GDM1 (cell line): Measurements from ENCODE around the gene SCIN.
"Not testable (repeated sequence)": the region's sequence is repeated elsewhere in the genome, so short reads cannot be mapped to it uniquely, and the experiment has no call there.

ENCODE experiments used
- DNase-seq: peaks from one replicate; lab custom pipeline; 2025; lab: John Stamatoyannopoulos, UW

SCIN gene

DNA sequence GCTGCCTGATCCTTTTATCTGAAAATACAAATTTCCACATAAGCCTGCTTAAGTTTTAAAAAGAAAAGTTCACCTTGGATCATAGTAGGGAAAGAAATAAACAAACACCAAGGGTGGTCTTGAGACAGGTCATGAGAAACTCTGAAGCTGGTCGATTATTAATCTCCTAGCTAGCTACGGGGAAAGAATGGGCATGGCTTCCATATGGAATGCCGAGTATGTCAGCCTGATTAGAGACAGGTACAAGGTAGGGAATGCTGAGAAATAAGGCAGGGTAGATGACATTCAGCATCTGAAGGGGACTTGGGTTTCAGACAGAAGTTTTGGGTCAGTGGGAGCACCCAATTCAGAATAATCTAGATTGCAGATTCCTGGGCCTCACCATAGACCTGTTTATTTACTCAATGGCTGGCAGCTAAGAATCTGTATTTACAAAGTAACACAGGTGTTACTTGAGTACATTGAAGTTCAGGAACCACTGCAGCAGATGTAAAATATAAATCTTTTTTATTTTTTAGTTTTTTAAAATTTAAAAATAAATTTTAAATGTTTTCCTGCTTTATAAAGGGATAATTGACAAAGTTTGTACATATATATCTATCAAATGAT, 49.0 kb downstream of the SCIN start:
- DNase-seq, result no peak

DNA sequence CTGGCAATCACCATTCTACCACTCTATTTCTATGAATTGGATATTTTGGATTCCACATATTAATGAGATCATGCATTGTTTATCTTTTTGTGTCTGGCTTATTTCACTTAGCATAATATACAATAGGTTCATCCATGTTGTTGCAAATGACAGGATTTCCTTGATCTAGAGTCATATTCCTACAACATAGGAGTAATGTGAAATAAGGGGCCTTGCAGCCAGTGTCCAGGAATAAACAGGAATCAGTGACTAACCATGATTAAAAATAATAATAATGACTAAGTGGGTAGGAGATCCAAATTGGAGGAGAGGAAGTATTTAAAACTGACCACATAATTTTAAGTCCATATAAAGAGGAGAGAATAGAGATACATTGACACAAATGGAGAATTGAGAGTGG, 49.9 kb downstream of the SCIN start:
- no peak for DNase-seq

DNA sequence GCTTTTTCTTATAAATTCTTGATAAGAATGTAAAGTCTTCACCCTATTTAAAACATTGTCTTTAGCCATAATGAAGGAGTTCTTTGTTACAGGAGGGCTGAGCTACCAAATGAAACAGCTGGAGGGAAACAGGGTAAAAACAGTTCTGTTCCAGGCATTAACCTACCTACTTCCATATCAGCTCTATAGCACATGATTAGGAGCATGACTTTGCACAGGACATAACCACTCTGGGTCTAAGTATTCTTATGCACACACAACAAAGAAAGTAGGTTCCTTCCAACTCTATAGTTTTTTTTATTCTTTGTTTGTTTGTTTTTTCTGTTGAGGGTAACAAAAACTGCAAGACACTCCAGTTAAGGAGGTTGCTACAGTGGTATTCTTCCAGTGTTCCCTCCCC, 52.7 kb downstream of the SCIN start:
- no peak for DNase-seq

DNA sequence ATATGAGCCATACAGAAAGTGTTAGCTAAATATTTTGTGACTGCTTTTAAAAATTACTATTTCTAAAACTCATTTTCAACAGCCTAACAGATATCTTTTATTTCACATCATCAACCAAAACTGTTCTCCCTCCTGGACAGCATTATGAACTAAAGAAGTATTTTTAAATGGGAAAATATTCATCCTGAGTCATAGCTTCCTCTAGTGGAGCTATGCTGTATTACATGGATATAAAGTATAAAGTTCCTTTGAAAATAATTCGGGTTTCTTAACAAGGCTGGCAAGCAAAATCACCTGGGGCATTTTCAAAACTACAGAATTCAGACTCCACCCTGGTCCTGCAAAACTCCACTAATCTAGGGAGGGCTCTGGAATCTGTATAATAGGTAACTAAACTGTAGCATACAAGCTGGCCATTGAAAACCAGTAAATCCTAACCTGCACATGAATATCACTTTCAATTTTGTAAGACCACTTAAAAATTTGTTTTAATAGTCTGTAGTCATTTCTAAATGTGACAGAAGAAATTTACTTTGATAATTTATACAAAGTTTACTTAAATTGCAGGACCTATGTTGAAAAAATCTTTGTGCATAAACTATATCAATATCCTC, 53.5 kb downstream of the SCIN start:
- no peak for DNase-seq

DNA sequence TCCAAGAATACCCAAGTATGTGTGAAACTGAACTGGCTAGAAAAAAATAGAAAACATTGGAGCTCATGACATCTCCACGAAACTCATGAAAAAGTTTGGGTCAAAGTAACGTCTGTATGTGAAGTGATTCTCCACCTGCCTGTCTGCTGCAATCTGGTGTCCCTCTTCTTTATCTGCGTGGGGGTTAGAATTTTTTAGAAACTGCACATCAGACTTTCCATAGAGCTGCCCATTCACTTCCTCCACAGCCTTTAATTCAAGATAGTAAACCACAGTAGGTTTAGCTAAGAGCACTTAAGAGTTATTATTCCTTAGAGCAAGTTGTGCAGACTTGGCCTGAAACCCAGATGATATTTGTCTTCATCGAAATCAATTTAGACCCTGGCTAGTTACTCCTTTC, 55.3 kb downstream of the SCIN start:
- no peak for DNase-seq

DNA sequence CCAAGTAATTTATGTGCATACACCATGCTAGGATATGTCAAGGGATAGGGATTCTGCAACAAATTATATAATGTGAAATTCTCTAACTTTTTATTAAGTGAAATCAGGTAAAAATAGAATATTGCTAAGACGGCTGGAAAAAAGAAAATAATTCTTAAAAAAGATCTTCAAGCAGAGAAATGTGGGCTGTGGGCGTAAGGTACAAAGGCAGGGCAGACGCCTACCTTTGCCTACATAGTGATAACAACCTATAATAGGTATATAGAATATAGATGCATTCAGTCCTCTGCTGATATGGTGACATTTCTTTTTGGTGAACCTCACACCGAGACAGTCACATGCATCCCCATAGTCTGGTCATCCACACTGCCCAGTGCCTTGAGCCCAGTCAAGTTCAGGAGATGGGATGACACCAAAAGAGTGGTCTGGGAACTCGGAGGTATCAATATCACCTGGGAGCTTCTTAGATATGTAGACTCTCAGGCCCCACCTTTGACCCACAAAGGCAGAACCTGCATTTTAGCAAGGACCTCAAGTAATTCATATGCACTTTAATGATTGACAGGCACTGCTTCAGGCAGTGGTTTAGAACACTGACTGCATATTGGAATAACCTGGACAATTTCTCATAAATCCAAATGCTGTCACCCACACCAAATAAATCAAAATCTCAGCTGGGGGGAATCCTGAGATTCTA, 59.4 kb downstream of the SCIN start:
- no peak for DNase-seq

DNA sequence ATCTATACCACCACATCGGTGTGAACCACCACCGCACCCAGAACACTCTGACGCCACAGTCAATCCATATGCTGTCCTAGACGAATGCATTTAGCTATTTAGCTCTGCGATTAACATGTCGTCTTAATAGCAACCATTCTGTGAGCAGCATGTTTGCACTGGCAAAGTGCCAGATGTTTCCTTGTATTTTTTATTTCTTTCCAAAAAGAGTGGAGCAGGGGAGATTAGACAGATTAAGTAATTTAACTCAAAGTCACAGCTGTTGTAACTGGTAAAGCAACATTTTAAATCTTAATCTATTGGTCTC, 59.9 kb downstream of the SCIN start:
- no peak for DNase-seq

DNA sequence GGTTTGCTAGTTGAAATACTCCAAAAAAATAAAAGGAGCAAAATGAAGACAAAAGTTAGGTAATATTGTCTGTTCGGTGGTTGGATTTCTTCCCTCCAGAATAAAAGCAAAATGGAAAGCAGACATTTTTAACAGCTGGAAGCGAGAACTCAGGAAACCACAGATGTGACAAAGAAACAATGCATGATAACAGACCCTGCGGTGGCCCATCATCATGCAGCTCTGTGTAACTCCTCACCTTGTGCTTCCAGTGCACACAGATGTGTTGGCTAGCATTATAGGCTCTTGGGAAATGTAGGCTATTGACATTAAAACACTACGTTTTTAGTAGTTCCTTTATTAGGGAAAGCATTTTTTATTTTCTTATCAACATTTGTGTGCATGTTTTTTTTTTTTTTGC, 63.1 kb downstream of the SCIN start:
- no peak for DNase-seq

DNA sequence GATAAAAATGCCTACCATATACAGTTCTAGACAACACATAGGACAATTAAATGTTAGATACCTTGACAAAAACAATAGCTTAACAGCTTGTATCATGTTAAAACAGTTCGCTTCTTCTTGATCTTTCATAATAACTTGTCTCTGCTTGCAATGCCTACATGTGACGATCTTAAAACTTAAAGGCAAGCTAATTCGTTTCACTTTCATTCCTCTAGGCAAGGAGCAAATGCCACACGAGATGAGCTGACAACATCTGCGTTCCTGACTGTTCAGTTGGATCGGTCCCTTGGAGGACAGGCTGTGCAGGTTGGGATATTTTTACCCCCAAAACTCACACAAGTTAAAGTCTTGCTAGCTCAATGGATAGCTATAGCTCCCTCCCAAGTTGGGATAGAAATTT, 65.3 kb downstream of the SCIN start:
- peak; percentile 3 for DNase-seq

DNA sequence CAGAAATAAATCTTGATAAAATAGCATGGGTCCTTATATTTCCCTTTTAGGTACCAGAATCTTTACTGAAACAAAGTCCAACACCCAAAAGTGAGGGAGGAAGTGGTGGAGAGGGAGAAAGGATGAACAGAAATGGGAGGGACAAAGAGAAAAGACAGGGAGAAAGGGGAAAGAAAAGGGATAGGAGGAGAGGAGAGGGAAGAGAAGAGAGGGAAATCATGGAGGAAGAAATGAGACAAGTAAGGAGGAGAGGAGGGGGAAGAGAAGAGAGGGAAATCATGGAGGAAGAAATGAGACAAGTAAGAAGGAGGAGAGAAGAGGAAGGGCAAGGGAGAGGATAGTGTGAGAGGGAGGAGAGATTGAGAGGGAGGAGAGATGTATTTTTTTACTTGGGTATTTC, 66.8 kb downstream of the SCIN start:
- DNase-seq, result no peak

DNA sequence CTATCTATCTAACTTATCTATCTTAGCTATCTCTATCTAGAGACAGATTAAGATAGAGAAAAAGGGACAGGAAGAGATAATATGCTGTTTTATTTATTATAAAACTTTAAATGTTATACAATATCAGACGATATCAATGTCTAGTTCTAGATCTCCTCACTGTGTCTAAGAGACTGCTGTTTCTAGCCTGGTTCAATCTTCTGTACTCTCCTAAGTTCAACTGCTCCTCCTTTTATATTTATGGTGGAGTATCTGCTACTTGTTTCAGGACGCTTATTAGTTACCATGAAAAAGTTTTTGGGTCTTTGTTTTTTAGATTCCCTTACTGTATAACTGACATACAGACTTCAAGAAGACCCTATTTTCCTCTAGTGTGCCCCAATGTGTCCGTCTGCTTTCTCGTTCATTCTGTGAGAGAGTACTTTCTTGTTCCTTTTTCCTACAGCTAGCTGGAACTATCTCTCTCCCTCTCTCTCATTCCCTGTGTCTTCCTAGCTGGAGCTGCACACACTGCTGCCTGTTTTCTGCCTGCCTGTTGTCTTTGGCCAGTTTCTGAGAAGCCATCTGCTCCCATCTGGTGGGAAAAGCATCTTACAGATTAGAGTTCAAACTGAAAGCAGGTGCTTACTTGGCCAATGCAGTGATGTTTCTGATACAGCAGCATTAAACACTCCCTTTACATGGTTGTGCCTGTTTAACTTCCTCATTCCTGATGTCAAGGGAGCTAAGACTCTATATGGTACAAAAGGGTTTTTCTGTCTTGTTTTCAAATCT, 67.5 kb downstream of the SCIN start:
- DNase-seq, result peak; percentile 34

DNA sequence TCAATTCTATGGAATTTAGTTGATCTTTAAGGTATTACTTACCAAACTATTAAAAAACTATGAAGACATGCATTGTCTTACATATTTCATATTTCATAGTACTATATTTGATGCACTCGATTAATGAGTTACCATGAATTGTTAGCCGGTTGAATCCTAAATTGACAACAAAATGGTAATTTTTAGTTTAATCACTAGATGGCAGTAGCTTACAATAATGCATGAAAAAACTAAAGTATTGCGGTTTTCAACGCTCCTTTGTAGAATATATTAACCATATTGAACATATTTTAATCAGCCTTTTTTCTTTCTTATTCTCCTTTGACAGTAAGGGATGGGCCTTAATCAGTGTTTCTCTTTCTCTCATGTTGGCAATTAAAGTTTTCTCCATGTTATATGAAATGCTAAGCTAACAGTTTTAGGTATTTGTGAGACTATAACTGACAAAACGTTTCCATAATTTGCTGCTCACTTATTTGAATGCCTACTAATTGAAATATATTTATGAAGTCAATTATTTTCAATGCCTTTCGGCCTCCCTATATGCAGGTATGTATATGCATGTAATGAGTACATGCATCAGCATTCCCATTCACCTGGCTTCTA, 68.4 kb downstream of the SCIN start:
- DNase-seq, result no peak

DNA sequence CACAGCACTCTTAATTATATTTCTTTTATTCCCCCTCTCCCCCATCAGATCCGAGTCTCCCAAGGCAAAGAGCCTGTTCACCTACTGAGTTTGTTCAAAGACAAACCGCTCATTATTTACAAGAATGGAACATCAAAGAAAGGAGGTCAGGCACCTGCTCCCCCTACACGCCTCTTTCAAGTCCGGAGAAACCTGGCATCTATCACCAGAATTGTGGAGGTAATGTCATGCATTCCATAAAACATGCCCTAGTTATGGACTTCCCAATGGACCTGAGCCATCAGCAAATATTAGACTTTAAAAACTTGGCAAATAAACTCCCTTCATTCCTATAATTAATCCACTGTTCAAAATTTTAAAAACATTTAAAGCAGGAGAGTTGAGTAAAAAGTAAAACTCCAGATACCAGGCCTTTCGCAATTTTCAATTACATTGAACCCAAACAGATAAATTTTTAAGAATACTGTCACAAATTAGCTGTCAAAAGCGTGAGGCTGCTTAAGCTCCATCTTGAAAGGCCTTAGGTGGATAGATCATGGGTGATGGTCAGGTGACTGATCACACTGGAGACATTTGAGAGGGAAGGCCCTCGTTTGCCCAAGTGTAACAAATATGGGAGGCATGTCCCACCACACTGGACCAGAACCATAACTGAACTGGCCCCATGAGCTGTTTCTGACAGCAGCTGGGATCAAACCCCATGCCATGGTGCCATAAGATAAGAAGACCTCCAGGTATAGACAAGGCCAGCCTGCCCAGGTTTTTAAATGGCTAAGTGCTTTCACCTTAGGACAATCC, 70.0 kb downstream of the SCIN start:
- no peak for DNase-seq

DNA sequence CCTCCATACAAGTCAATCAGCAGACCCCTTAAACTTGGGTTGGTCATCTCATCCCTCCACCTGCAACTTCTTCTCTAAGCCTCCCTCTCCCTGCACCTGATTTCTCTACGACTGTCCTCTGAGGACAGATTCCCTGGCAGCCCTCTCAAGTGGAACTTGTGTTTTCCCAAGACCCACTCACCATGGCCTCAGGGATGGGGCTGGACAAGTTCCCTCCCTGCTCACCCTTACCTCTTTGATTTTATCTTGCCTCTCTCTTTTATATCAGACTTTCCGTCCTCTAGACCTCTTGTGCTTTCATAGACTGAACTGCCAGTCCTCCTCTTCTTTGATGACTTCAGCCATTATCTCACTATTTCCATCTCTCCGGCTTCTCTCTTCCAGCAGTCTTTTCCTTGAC, 70.7 kb downstream of the SCIN start:
- no peak for DNase-seq

DNA sequence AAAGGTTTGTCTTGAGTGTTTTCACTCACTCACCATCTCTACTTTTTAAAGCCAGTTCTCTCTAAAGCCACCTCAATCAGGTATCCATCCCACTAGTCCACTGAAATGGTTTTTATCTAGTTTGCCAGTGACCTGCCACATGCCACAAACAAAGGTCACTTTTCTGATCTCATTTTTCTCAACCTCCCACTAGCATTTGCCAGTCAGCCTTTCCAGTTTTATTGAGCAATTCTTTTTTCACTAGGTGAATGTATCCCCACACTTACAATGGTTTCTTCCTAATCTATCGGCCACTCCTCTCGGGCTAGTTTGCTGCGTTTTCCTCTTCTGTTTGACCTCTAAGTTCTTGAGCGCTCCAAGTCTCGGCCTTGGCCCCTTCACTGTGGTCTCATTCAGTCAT, 72.0 kb downstream of the SCIN start:
- DNase-seq, result no peak

DNA sequence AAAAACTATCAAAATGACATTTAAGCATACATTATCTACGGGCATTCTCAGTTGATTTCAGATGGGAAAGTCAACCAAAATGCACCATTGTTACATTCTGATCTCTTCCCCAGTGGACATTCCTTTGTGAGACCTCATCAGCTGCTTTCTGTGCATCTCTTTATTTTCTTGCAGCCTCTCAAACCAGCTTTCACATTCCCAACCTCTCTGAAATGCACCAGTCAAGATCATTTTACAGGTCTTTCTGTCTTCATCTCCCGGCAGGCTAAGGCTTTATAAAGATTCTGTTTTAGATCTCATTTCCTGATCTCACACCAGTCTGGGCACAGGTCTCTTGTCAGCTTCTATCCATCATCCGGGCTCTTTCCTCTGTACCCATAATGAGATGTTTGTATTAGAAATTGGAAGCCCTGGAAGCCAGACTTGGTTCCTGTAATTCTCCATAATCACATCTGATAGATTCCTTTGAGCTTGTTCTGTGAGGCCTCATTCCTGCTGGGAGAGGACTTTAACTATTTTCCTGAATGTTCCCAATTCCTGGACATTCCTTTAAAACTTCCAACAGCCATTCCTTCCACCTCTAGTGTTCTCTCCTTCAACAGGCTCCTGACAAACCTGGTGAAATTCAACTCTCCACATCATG, 72.6 kb downstream of the SCIN start:
- no peak for DNase-seq

DNA sequence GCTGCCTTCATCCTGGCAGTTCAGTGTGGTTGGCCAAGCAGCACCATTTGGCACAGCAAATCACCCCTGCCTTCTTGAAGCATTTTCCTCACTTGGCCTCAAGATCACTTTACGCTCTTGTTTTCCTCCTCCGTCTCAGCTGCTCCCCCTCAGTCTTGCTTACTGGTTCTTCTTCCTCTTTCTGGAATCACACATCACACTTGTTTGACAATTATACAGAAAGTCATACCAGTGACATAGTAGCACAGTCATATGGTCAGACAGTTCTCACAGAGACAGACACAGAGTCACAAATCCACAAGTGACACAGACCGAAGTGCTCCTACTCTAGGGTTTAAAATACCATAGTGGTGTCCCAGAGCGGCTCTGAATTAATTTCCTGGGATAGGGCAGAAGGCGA, 73.1 kb downstream of the SCIN start:
- peak; percentile 39 for DNase-seq

DNA sequence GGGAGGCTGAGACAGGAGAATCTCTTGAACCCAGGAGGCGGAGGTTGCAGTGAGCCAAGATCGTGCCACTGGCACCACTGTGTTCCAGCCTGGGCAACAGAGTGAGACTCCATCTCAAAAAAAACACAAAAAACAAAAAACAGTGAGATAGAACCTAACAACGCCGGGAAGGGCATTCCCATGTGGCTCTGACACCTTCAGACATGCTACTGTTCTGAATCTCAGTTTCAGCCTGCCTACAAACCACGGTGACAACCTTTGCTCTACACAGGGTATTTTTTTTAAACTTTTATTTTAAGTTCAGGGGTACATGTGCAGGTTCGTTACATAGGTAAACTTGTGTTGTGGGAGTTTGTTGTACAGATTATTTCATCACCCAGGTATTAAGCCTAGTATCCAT, 74.7 kb downstream of the SCIN start:
- not testable (repeated sequence) for DNase-seq

DNA sequence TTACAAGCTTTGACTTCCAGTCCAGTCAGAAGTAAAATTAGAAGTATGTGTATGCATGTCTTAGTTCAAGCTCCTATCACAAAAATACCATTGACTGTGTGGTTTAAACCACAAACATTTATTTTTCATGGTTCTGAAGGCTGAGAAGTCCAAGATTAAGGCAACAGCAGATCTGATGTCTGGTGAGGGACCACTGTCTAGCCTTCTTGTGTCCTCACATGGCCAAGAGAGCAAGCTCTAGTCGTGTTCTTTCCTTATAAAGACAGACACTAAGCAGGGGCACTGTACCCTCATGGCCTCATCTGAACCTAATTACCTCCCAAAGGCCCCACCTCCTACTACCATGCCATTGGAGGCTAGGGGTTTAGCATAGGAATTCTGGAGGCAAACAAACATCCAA, 75.6 kb downstream of the SCIN start:
- no peak for DNase-seq

DNA sequence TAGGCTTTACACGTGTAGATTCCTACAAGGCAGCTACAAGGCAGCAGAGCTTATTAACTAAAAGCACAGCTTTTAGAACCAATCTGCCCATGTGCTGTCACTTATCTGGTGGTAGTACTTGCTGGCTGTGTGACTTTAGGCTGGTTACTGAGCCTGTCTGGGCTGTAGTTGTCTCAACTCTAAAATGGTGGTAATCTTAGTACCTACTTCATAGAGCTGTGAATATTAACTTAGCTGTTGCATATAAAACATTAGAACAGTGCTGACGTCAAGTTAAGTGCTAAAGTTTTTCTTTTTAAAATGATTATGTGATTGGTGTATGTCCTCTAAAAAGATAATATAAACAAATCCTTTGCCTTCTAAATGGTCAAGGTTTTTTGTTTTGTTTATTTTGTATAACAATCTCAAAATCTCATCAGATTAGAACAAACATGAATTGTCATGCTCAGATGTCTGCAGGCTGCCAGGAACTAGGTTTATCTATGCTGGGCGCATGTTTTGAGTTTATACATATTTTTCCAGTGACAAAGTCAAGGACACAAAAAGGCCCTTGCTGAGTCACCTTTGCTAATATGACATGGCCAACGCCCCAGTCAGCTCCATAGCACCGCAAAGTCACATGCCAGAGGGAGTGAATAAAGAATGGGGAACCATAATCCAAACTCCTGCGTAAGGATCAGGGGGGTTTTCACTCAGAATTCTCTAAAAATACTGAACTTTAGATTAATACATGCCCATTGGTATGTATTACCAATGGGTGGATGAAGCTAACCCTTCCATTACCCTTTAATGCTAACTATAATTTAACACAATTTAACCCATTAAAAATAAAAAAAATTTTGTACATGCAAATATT, 77.1 kb downstream of the SCIN start:
- no peak for DNase-seq
